GM12864 (cell line): ENCODE data around the gene IRX6.

ENCODE experiments used
- DNase-seq: peaks from one replicate; pipeline ENCODE4 v3.0.0-alpha.2; 2011; ENCODE audit warnings: low read depth
- H3K4me3 ChIP-seq: 2 replicates; pipeline ENCODE4 v1.5.1; 2011; ENCODE audit warnings: mild to moderate bottlenecking, low read depth, low read length, control low read depth
- TF ChIP-seq, protein P1 (sequence below): IDR thresholded peaks from 2 replicates; pipeline ENCODE4 v1.5.1; 2011; ENCODE audit warnings: low read depth, mild to moderate bottlenecking, moderate library complexity, low read length, control low read depth, inconsistent platforms; ENCODE audit errors: missing control alignments

Gene IRX6

GRCh38 chr16:55372792-55373488 lies 48.9 kb downstream of the IRX6 start:
- H3K4me3 ChIP-seq, result no peak overlapping the region
- DNase-seq, result no peak
- TF ChIP-seq, protein P1, sequence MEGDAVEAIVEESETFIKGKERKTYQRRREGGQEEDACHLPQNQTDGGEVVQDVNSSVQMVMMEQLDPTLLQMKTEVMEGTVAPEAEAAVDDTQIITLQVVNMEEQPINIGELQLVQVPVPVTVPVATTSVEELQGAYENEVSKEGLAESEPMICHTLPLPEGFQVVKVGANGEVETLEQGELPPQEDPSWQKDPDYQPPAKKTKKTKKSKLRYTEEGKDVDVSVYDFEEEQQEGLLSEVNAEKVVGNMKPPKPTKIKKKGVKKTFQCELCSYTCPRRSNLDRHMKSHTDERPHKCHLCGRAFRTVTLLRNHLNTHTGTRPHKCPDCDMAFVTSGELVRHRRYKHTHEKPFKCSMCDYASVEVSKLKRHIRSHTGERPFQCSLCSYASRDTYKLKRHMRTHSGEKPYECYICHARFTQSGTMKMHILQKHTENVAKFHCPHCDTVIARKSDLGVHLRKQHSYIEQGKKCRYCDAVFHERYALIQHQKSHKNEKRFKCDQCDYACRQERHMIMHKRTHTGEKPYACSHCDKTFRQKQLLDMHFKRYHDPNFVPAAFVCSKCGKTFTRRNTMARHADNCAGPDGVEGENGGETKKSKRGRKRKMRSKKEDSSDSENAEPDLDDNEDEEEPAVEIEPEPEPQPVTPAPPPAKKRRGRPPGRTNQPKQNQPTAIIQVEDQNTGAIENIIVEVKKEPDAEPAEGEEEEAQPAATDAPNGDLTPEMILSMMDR, result no peak

DNA sequence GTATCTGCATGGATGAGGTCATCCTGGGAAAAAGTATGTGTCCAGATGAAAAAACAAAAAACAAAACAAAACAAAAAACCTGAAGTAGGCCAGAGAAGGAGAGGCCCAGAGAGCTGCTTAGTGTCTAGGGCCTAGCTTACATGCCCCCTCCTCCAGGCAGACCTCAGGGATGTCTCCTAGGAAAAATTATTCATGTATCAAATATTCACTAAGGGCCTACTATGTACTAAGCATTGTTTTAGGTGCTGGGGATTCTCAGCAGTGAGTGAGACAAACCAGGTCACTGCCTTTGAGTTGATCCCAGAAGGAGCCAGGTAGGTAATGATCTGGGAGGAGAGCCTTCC lies 49.5 kb downstream of the IRX6 start:
- TF ChIP-seq, protein P1, result no peak
- DNase-seq, result no peak
- H3K4me3 ChIP-seq, result no peak overlapping the region

DNA sequence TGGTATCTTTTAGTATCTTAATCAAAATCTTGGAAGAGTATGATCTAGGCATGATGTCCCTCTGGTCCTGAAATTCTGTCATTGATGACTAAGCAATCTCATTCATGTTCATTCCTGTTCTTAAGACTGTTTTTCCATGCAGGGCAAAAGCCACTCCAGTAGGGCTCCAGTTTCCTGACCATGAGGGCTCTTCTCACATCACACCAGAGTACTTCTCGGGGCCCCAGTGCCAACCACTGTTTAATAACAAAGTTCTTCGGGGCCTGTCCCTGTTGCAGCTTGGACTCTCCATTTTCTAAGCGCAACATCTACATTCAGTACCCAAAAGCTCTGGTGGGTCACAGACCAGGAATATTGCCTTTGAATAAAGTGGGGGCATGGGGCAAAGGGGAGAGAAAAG lies 52.0 kb downstream of the IRX6 start:
- no peak for DNase-seq
- TF ChIP-seq, protein P1, result no peak
- H3K4me3 ChIP-seq, result no peak overlapping the region

GRCh38 chr16:55376567-55377167 lies 52.7 kb downstream of the IRX6 start:
- TF ChIP-seq, protein P1, result no peak
- no peak for DNase-seq
- no peak overlapping the region for H3K4me3 ChIP-seq

- H3K4me3 ChIP-seq, result no peak overlapping the region
- TF ChIP-seq, protein P1, result no peak
- no peak for DNase-seq
Observed at GRCh38 chr16:55377840-55378239, 53.8 kb downstream of the IRX6 start.

GRCh38 chr16:55378616-55379015 lies 54.6 kb downstream of the IRX6 start:
- H3K4me3 ChIP-seq, result no peak overlapping the region
- no peak for DNase-seq
- TF ChIP-seq, protein P1, result no peak

- no peak for DNase-seq
- TF ChIP-seq, protein P1, result no peak
- no peak overlapping the region for H3K4me3 ChIP-seq
Observed at GRCh38 chr16:55379371-55379770, 55.4 kb downstream of the IRX6 start.
